ENCODE data around the gene LCN1. TPM values are rescaled to one million over a fixed set of nuclear protein-coding genes. Genes with fewer than 3 reads are reported as not detected.
"Not testable (repeated sequence)": the region's sequence is repeated elsewhere in the genome, so short reads cannot be mapped to it uniquely, and the experiment has no call there.

LCN1 gene
- polyA plus RNA-seq, 4 donors, result not detected

GRCh38 chr9:135503371-135504261 is 17.6 kb upstream of the LCN1 start:
- DNase-seq (ENCODE audit: low read depth in 4 of 4, low spot score in 3 of 4), result no peak

GRCh38 chr9:135504262-135505243 is 16.7 kb upstream of the LCN1 start:
- DNase-seq (ENCODE audit: low read depth in 4 of 4, low spot score in 3 of 4), result no peak

GRCh38 chr9:135505406-135506187 is 15.6 kb upstream of the LCN1 start:
- DNase-seq (ENCODE audit: low read depth in 4 of 4, low spot score in 3 of 4), result no peak

GRCh38 chr9:135506327-135507103 is 14.7 kb upstream of the LCN1 start:
- no peak for DNase-seq (ENCODE audit: low read depth in 4 of 4, low spot score in 3 of 4)

GRCh38 chr9:135507104-135508035 is 13.9 kb upstream of the LCN1 start:
- no peak for DNase-seq (ENCODE audit: low read depth in 4 of 4, low spot score in 3 of 4)

- no peak for DNase-seq (ENCODE audit: low read depth in 4 of 4, low spot score in 3 of 4)
Measured at GRCh38 chr9:135508211-135508820, 12.9 kb upstream of the LCN1 start.

- DNase-seq (ENCODE audit: low read depth in 4 of 4, low spot score in 3 of 4), result no peak
Measured at GRCh38 chr9:135509458-135509857, 11.8 kb upstream of the LCN1 start.

GRCh38 chr9:135512241-135512603 is 9.0 kb upstream of the LCN1 start:
- DNase-seq (ENCODE audit: low read depth in 4 of 4, low spot score in 3 of 4), result no peak

- no peak for DNase-seq (ENCODE audit: low read depth in 4 of 4, low spot score in 3 of 4)
Measured at GRCh38 chr9:135512904-135513303, 8.3 kb upstream of the LCN1 start.

GRCh38 chr9:135513351-135513846 is 7.8 kb upstream of the LCN1 start:
- no peak for DNase-seq (ENCODE audit: low read depth in 4 of 4, low spot score in 3 of 4)

GRCh38 chr9:135513906-135514305 is 7.3 kb upstream of the LCN1 start:
- DNase-seq (ENCODE audit: low read depth in 4 of 4, low spot score in 3 of 4), result not testable (repeated sequence)

- no peak for DNase-seq (ENCODE audit: low read depth in 4 of 4, low spot score in 3 of 4)
Measured at GRCh38 chr9:135514342-135515082, 6.7 kb upstream of the LCN1 start.

- no peak for DNase-seq (ENCODE audit: low read depth in 4 of 4, low spot score in 3 of 4)
Measured at GRCh38 chr9:135515083-135515951, 5.9 kb upstream of the LCN1 start.

GRCh38 chr9:135516132-135516860 is 4.9 kb upstream of the LCN1 start:
- DNase-seq (ENCODE audit: low read depth in 4 of 4, low spot score in 3 of 4), result no peak

- DNase-seq (ENCODE audit: low read depth in 4 of 4, low spot score in 3 of 4), result no peak
Measured at GRCh38 chr9:135517407-135517822, 3.8 kb upstream of the LCN1 start.
